Neuronal stem cell (in vitro differentiated cells): ENCODE measurements around the gene ZNHIT3. TPM values are rescaled to one million over a fixed set of nuclear protein-coding genes. Genes with fewer than 3 reads are reported as not detected.
"Not testable (repeated sequence)": the region's sequence is repeated elsewhere in the genome, so short reads cannot be mapped to it uniquely, and the experiment has no call there.

Experiments
- DNase-seq: peaks from one replicate; pipeline ENCODE4 v3.0.0-alpha.2; 2013; ENCODE audit warnings: low spot score
- H2AFZ ChIP-seq: one replicate; pipeline ENCODE4 v1.6.1; 2013; ENCODE audit warnings: mild to moderate bottlenecking, low read length, inconsistent platforms
- H2AK5ac ChIP-seq: 2 replicates; pipeline ENCODE4 v1.6.1; 2013; ENCODE audit warnings: low read depth, mild to moderate bottlenecking, inconsistent platforms, low read length, moderate library complexity, mixed read lengths
- H2BK120ac ChIP-seq: 2 replicates; pipeline ENCODE4 v1.6.1; 2013; ENCODE audit warnings: low read depth, mild to moderate bottlenecking, inconsistent platforms, low read length, moderate library complexity, mixed read lengths
- H2BK12ac ChIP-seq: one replicate; pipeline ENCODE4 v1.6.1; 2013; ENCODE audit warnings: low read length, inconsistent platforms
- H2BK15ac ChIP-seq: 2 replicates; pipeline ENCODE4 v1.6.1; 2013; ENCODE audit warnings: mild to moderate bottlenecking, low read length, inconsistent platforms, mixed read lengths
- H2BK5ac ChIP-seq: one replicate; pipeline ENCODE4 v1.6.1; 2013; ENCODE audit warnings: inconsistent platforms, mild to moderate bottlenecking, low read length, moderate library complexity
- H3K14ac ChIP-seq: one replicate; pipeline ENCODE4 v1.6.1; 2013; ENCODE audit warnings: low read length, inconsistent platforms
- H3K18ac ChIP-seq: 2 replicates; pipeline ENCODE4 v1.6.1; 2013; ENCODE audit warnings: low read length, inconsistent platforms
- H3K23ac ChIP-seq: 2 replicates; pipeline ENCODE4 v1.6.1; 2013; ENCODE audit warnings: low read depth, mild to moderate bottlenecking, mixed read lengths, low read length, inconsistent platforms; ENCODE audit not compliant: poor library complexity
- H3K27ac ChIP-seq: replicated peaks from 3 replicates; pipeline ENCODE4 v1.5.1; 2013; ENCODE audit warnings: low read length, inconsistent platforms
- H3K27me3 ChIP-seq, 3 experiments: 2 replicates each; pipeline ENCODE4 v1.6.1; 2013; ENCODE audit warnings: low read length in 3 of 3, mild to moderate bottlenecking in 2 of 3, inconsistent platforms in 1 of 3, low read depth in 1 of 3, mixed read lengths in 1 of 3, moderate library complexity in 1 of 3; ENCODE audit not compliant: control insufficient read depth in 3 of 3, insufficient read depth in 3 of 3
- H3K36me3 ChIP-seq, 2 donors: replicated peaks in 1 of 2; 2 replicates each; pipeline ENCODE4 v1.6.1; 2013; ENCODE audit warnings: low read length in 2 of 2; ENCODE audit not compliant: control insufficient read depth in 2 of 2, insufficient read depth in 2 of 2
- H3K4ac ChIP-seq: 2 replicates; pipeline ENCODE4 v1.6.1; 2013; ENCODE audit warnings: inconsistent platforms, mild to moderate bottlenecking, low read length, moderate library complexity
- H3K4me1 ChIP-seq, 2 donors: 1 replicate in 1 of 2; 2 replicates in 1 of 2; pipeline ENCODE4 v1.6.1; 2013; ENCODE audit warnings: low read length in 2 of 2, low read depth in 1 of 2; ENCODE audit not compliant: control insufficient read depth in 2 of 2, insufficient read depth in 1 of 2
- H3K4me2 ChIP-seq: one replicate; pipeline ENCODE4 v1.6.1; 2013; ENCODE audit warnings: mild to moderate bottlenecking, low read length, inconsistent platforms; ENCODE audit not compliant: insufficient read depth, poor library complexity, severe bottlenecking
- H3K4me3 ChIP-seq, 2 donors: 2 replicates each; pipeline ENCODE4 v1.5.1; 2013; ENCODE audit warnings: low read length in 2 of 2, mild to moderate bottlenecking in 2 of 2, inconsistent platforms in 1 of 2, moderate library complexity in 1 of 2
- H3K79me1 ChIP-seq: one replicate; pipeline ENCODE4 v1.6.1; 2013; ENCODE audit warnings: low read depth, mild to moderate bottlenecking, inconsistent platforms, low read length, moderate library complexity
- H3K9ac ChIP-seq: one replicate; pipeline ENCODE4 v1.6.1; 2013; ENCODE audit warnings: mild to moderate bottlenecking, low read depth, low read length, inconsistent platforms; ENCODE audit not compliant: poor library complexity
- H3K9me3 ChIP-seq, 2 donors: replicated peaks in 1 of 2; 2 replicates each; pipeline versions ENCODE3 to v1.6.1; 2013; ENCODE audit warnings: low read length in 2 of 2, mild to moderate bottlenecking in 2 of 2, inconsistent platforms in 1 of 2, low read depth in 1 of 2, mixed read lengths in 1 of 2, moderate library complexity in 1 of 2; ENCODE audit not compliant: control insufficient read depth in 2 of 2, insufficient read depth in 1 of 2
- H4K8ac ChIP-seq: one replicate; pipeline ENCODE4 v1.6.1; 2013; ENCODE audit warnings: low read depth, mild to moderate bottlenecking, inconsistent platforms, low read length, moderate library complexity
- H4K91ac ChIP-seq: one replicate; pipeline ENCODE4 v1.6.1; 2013; ENCODE audit warnings: low read length, low read depth, mild to moderate bottlenecking, inconsistent platforms; ENCODE audit not compliant: poor library complexity
- WGBS, 2 donors: extraction: QIAGEN DNeasy Blood & Tissue Kit; methylation state at CpG; one replicate each; pipeline ENCODE4 v1.1.7; 2013; ENCODE audit warnings: missing lambda C conversion rate in 2 of 2, mixed read lengths in 1 of 2; ENCODE audit not compliant: insufficient read length in 2 of 2, insufficient replicate concordance in 1 of 2; ENCODE audit errors: extremely low coverage in 2 of 2; 5-methylcytosine and 5-hydroxymethylcytosine counted together
- polyA plus RNA-seq, 2 experiments: library from polyadenylated mRNA; stranded (reverse); fragments of 200-250 nt; gene quantifications; one replicate each; pipeline ENCODE4 v1.2.3, GENCODE V29; 2013

Gene ZNHIT3
- 75.4 TPM for polyA plus RNA-seq (2013, experiment 1 of 2)
- polyA plus RNA-seq (2013, experiment 2 of 2): 77.6 TPM

DNA sequence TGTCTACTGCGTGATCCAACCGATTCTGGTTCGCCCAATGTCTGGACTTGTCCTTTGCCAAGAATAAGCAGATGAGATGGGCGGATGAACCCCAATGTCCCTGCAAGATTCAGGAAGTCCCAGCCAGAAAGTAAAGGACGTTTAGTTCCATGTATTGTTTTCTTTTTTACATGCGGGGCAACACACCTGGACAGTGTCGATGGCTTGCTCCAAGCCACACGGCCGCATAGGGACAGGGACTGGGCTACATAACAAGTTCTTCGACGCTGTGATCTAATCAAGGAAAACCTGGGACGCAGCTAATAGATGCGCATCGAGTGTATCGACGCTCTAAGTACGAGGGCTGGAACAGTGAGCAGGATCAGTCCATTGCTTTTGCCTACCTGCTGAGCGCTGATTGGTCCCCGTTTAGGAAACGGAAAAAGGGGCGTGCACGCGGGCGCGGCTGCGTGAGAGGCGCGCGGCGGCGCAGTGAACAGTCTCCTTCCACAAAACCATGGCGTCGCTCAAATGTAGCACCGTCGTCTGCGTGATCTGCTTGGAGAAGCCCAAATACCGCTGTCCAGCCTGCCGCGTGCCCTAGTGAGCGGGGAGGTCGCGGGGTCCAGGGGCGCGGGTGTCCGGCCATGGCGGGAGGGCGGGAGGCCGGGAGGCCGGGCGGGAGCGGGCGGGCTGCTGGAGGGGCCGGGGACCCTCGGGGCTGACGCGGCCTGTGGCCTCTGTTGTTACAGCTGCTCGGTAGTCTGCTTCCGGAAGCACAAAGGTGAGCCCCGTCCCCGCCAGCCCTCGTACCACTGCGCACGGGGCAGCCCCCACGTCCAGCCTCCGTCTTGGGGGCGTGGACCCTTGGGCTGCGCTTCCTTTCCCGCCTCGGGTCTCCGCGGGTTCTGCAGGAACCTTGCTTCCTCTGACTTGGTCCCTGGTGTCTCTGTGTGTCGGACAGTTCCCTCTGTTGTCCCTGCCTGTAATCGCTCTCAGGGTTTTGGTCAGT is at the start of gene ZNHIT3:
Gene ZNHIT3, plus strand, starts transcription at position 478 of the 991 bp plus-strand sequence. Its CDS starts 19 bp downstream, at position 497.
- peak within 1 kb of the TSS; percentile 89 for H3K18ac ChIP-seq
- peak within 1 kb of the TSS; percentile 10 for H2AK5ac ChIP-seq
- peak within 1 kb of the TSS; percentile 90 to 96 for H3K4me3 ChIP-seq
- no CpG with 5 or more reads among the region's 73 CpGs for WGBS, 2 donors
- H2BK5ac ChIP-seq: peak within 1 kb of the TSS; percentile 83
- peak within 1 kb of the TSS; percentile 92 for H3K23ac ChIP-seq
- peak within 1 kb of the TSS; percentile 73 for H2BK12ac ChIP-seq
- H3K14ac ChIP-seq: peak within 1 kb of the TSS; percentile 31
- peaks cover 0 to 29% of the 10 kb centered on the region in 2 donors for H3K36me3 ChIP-seq
- H3K27ac ChIP-seq: no peak within 1 kb of the TSS
- H3K9ac ChIP-seq: peak within 1 kb of the TSS; percentile 98
- no peak within 1 kb of the TSS for H4K8ac ChIP-seq
- peak within 1 kb of the TSS; percentile 86 for H2AFZ ChIP-seq
- H3K27me3 ChIP-seq: peaks cover 0 to 16% (median 13%) of the 10 kb centered on the region in 3 experiments
- DNase-seq: peak; percentile 89
- H3K79me1 ChIP-seq: peaks cover 9% of the 10 kb centered on the region
- peaks cover 8 to 13% of the 10 kb centered on the region in 2 donors for H3K4me1 ChIP-seq
- H3K9me3 ChIP-seq: peaks cover 0 to 5% of the 10 kb centered on the region in 2 donors
- H2BK120ac ChIP-seq: no peak within 1 kb of the TSS
- H3K4me2 ChIP-seq: peak within 1 kb of the TSS; percentile 64
- H2BK15ac ChIP-seq: peak within 1 kb of the TSS; percentile 8
- no peak within 1 kb of the TSS for H3K4ac ChIP-seq
- H4K91ac ChIP-seq: no peak within 1 kb of the TSS

DNA sequence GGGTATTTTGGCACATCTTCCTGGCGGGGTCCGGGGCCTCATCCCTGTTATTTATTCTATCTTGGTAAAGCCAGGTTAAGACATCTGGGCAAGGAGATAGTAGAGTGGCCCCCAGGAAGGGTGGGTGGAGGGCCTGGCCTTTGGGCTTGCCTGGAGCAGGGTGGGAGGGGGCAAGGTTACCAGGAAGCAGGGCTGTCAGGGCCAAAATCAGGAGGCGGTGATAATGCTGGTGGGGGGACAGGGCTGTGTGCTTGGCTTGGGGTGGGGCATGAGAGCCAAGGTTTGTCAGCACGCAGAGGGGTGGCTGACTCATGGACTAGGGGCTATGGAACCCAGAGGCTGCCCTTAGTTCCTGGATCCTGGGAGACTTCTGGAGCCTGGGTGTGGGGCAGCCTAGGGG is 44.7 kb upstream of the ZNHIT3 start:
- H3K4me2 ChIP-seq, H3K27ac ChIP-seq, H3K36me3 ChIP-seq, H4K91ac ChIP-seq, H3K4me3 ChIP-seq, H3K4me1 ChIP-seq, H3K23ac ChIP-seq, H3K27me3 ChIP-seq, H3K9me3 ChIP-seq, DNase-seq, H2BK120ac ChIP-seq, H2AK5ac ChIP-seq, H3K4ac ChIP-seq, H4K8ac ChIP-seq, H3K18ac ChIP-seq, H3K9ac ChIP-seq, H3K14ac ChIP-seq, H3K79me1 ChIP-seq, H2BK15ac ChIP-seq, H2BK5ac ChIP-seq, H2AFZ ChIP-seq, H2BK12ac ChIP-seq: not testable (repeated sequence)
- no CpG with 5 or more reads among the region's 4 CpGs for WGBS, 2 donors

DNA sequence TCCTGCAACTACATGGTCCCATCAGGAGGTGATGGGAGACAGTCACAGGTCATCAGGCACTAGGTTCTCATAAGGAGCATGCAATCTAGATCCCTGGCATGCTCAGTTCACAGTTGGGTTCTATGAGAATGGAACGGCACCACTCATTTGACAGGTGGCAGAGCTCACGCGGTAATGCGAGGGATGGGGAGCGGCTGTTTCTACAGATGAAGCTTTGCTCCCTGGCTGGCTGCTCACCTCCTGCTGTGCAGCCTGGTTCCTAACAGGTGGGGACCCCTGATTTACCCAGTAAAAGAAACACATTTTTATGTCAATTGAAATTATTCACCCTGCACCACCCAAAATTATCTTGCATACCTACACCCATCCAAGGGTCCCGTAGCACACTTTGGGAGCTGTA is 42.7 kb upstream of the ZNHIT3 start:
- Histone ChIP-seq H3K36me3 (no peaks in the 10 kb centered on the region), H3K9ac (no peak overlapping the region), H3K27ac (no peak overlapping the region), H3K18ac (no peak overlapping the region), H3K4me1 (no peaks in the 10 kb centered on the region), H3K14ac (no peak overlapping the region), H3K27me3 (no peaks in the 10 kb centered on the region), H3K4me2 (no peak overlapping the region), H2BK15ac (no peak overlapping the region), H4K91ac (no peak overlapping the region), H4K8ac (no peak overlapping the region), H2AFZ (no peak overlapping the region), H3K79me1 (no peaks in the 10 kb centered on the region), H2BK5ac (no peak overlapping the region), H3K9me3 (no peaks in the 10 kb centered on the region), H2BK120ac (no peak overlapping the region), H3K4me3 (no peak overlapping the region), H2AK5ac (no peak overlapping the region), H2BK12ac (no peak overlapping the region), H3K4ac (no peak overlapping the region), H3K23ac (no peak overlapping the region)
- no peak for DNase-seq
- WGBS, 2 donors: no CpG with 5 or more reads among the region's 6 CpGs

DNA sequence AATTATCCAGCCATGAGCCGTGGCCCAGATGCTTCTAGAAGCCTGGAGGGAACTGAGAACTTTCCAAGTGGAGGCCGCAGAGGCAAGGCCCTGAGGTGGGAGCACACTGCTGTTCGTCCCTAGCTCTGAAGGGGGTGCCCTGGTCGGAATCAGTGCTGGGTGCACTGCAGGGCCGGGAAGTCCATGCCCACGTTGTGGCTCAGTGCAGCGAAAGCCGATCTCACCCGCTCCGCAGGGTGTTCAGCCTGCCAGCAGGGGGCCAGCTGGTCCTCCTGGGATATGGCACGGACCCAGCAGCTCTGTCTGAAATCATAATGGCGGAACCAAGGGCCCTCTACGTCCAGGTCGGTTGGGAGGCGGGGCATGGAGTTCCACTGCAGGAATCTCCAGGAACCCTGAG is 36.5 kb upstream of the ZNHIT3 start:
- WGBS, 2 donors: no CpG with 5 or more reads among the region's 15 CpGs
- H3K36me3 ChIP-seq, H4K8ac ChIP-seq, H3K4me3 ChIP-seq, H3K18ac ChIP-seq, DNase-seq, H2AK5ac ChIP-seq, H3K4me2 ChIP-seq, H3K27ac ChIP-seq, H2BK120ac ChIP-seq, H3K27me3 ChIP-seq, H4K91ac ChIP-seq, H2AFZ ChIP-seq, H2BK15ac ChIP-seq, H2BK12ac ChIP-seq, H3K9ac ChIP-seq, H2BK5ac ChIP-seq, H3K79me1 ChIP-seq, H3K4me1 ChIP-seq, H3K23ac ChIP-seq, H3K4ac ChIP-seq, H3K14ac ChIP-seq, H3K9me3 ChIP-seq: not testable (repeated sequence)
